NCI-H1417 treated with DMSO at 0.1 percent for 48 hours (cell line): ENCODE measurements around the gene NADSYN1.

Experiments used
- DNase-seq: peaks from one replicate; lab custom pipeline; 2025; lab: John Stamatoyannopoulos, UW

NADSYN1 gene

GRCh38 chr11:71451596-71452198 lies 1.3 kb upstream of the NADSYN1 start:
- DNase-seq = no peak

DNA sequence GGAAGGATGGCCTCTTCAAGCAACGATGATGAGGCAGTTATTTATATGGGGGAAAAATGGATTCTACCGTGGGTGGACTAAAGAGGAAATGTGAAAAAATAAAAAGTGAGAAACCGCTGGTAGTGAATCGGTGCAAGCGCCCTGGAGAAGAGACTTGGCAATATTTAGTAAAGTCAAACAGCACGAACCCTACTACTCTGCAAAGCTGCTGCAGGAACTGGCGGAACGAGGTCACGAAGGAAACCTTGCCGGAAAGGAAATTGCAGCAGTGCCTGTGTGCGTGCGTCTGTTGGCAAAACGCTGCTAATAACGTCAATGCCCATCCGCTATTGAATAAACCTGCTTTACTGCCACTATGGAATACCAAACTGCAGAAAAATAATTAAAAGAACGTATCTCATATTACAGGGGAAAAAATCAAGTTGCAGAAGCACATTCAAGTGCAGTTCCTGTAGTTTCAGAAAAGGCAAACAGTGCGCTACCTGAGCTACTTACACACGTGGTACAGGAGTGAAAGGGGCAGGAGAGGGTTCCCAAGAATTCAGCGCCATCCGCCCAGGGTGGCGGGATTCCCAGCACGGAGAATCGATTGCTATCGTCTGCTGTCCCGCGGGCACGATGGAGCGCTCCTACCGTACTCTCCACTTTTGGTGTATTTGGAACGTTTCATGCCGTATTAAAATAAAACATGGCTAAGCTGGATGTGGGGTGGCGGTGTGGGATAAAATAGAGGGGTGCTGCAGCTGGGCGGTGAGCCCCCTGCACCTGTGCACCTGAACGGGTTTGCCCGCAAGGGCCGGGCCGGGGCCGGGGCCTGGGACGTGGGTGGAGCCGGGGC lies 585 bp upstream of the NADSYN1 start:
- no peak for DNase-seq

GRCh38 chr11:71453918-71454304 lies 908 bp downstream of the NADSYN1 start:
- DNase-seq = no peak

DNA sequence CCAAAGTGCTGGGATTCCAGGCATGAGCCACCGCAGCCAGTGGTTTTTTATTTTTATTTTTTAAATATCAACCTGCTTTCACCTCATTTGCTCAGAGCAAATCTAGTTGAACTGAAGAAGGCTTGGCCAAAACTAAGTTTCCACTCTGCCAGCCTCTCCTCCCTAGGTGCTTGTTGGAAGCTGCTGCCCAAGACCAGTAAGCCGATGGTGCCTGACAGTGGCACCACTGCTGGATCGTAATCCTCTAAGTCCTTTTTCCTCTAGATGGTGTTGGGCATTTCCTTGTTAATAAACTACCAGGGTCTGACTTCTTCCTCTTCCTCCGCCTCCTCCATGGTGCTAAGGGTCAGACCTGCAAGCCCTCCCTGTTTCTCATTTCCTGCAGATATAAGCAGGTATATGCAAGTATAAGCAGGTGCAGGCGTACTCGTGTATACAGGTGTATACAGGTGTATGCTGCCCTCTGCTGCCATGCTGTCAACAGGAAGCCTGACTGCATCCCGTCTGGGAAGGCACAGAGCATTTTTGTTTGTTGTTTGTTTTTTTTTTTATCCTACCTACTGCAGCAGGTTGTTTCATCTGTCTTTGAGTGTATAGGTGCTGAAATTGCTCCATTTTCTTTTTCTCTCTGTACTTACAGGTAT lies 1.6 kb downstream of the NADSYN1 start:
- DNase-seq = no peak

GRCh38 chr11:71456294-71456693 lies 3.3 kb downstream of the NADSYN1 start:
- no peak for DNase-seq

DNA sequence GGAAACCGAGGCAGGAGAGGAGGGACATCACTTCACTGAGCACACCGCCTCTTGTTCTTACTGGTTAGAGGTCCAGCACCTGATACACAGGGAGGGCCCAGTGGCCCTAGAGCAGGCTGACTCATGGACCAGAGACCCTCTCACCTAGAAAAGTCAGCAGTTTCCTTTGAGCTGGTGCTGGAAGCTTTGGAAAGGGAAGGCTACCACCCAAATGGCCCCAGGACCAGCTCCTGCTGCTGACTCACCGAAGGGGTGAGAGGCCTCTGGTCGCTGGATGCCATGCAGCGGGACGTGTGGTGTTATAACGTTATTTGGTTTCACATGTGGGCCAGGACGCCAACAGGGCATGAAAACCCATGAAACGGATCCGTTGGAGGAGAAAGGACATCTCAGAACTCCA lies 3.8 kb downstream of the NADSYN1 start:
- no peak for DNase-seq

GRCh38 chr11:71458146-71459070 lies 5.4 kb downstream of the NADSYN1 start:
- DNase-seq = no peak

- no peak for DNase-seq
Measured at GRCh38 chr11:71459076-71459766, 6.2 kb downstream of the NADSYN1 start.

DNA sequence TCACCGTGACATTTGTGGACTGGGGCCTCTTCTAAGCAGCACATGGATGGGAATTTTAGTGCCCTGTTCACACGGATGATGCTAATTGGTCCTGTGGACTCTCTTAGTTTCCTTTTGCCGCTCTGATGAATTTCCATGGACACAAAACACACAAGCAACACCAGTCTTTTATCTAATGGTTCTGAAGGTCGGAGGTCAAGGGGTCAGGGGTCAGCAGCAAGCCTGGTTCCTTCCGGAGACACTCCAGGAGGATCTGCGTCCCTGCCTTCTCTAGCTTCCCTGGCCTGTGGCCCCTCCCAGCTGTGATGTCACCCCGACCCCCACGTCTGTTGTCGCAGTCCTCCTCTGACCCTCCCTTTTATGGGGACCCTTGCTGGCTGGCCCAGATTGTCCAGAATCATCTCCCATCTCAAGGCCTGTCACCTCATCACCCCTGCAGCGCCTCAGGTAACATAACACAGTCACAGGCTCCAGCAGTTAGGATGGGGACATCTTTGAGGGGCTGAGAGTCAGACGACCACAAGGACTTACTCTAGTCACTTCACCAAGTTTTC lies 6.8 kb downstream of the NADSYN1 start:
- DNase-seq = no peak

DNA sequence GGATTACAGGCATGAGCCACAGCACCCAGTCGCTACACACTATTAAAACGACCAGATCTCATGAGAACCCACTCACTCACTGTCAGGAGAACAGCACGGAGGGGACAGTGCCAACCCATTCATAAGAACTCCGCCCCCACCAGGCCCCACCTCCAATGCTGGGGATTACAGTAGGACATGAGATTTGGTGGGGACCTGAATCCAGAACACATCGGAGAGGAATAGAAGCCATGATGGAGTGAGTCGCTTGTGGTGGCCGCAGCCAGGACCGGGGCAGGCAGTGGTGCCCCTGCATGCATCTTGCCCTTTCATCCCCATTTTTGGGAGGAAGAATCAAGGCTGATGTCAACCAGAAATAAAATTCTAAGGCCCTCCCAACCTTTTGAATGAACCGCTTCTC lies 8.7 kb downstream of the NADSYN1 start:
- DNase-seq = no peak

DNA sequence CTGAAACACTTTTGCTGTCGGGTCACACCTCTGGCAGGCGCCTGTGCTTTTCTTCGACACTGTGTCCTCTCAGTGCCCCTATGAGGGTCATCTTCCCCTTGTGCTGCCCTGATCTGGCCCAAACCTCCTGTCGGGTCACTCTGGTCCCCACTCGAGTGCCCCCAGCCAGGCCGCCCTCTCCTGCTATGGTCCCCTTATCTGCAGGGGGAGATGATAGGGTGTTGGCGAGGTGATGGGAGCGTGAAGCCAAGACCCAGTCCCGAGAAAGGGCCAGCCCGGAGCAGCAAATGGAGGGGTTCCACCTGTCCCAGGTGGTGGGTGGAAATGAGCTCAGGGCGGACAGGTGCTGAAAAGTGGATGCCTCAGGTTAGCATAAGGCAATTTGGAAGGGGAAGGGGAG lies 9.7 kb downstream of the NADSYN1 start:
- DNase-seq = no peak

DNA sequence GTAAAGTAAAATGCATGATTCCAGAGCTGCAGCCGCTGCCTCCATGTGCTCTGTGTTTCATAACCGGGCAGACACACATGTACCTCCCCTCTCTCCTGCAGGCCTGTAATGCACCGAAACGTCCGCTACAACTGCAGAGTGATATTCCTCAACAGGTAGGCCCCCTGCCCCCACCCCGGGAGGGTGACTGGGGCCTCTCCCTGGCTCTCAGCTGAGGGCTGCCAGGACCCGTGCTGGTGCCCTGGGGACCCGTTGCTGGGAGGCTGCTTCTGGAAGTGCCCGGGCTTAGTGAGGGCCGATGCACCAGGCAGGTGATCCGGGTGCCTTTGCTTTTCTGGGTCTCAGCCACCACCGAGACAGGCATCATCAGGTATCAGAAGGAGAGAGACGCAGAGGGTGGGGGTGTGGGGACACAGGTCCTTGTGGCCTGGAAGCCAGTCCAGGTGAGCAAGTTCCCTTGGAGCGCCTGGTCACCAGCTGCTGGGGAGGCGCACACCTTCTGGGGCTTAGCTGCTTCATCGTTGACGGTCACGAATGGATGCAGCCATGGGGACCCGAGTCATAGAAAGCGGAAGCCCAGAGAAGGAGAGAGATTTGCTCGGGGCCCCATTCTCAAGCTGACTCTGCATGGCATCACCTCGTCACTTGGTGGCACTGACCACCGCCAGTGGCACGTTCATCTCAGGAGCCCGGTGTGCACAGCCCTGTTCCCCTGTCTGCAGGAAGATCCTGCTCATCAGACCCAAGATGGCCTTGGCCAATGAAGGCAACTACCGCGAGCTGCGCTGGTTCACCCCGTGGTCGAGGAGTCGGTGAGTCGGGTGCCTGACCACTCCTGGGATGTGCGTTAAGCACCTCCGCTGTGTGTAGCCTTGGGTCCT lies 10.6 kb downstream of the NADSYN1 start:
- no peak for DNase-seq

- DNase-seq = no peak
Measured at GRCh38 chr11:71465054-71465453, 12.1 kb downstream of the NADSYN1 start.

DNA sequence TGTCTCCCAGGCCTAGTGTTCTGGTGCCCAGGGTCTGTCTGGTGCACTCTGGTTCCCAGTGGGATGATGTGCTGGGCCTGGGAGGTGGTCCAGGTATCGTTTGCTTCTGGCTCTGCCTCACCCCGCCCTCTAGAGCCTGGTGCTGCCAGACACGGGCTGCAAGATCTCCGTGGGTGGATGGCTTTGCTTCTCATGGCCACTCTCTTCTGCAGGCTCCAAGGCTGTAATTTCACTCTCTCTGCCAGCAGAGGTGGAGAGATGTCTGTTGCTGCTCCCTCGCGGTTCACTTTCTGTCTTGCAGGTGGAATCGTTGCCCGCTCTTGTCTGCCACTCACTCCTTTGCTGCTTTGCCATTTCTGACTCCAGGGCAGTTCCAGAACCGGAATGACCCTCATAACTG lies 13.4 kb downstream of the NADSYN1 start:
- DNase-seq = no peak

DNA sequence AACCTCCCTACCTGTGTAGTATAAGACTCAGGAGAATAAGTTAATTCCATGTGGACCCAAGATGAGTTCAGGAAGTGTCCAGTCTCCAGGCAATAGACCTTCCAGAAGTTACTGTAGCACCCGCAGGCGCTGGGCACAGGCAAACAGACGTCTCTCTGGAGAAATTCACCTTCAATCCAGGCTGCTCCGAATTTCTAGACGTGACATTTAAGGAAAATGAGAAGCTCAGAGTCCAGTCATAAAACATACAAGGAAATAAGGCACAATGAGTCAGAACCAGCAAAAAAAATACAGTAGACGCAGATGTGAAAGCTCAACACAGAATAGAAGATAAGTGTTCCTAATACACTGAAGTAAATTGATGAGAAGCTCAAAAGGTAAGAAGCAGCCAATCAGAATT lies 14.2 kb downstream of the NADSYN1 start:
- DNase-seq = no peak

DNA sequence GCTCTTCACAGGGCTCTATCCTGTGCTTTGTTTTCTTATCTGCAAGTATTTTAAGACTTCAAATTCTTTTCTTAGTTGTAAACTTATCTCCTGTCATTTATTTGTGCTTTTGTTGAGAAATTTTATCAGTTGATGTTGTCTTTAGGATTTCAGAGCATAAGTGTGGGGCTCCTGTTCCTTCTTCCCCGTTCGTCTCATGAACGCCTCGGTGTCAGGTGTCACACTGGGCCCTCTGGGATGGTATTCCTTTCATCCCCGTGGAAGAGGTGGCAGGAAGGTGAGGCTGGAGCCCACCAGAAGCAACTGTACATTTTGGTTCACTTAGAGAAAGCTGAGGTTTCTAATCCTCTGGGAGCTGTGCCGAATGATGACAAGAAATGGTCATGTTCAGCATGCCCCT lies 17.9 kb downstream of the NADSYN1 start:
- no peak for DNase-seq

- no peak for DNase-seq
Measured at GRCh38 chr11:71472357-71472885, 19.4 kb downstream of the NADSYN1 start.

GRCh38 chr11:71472941-71473792 lies 20.2 kb downstream of the NADSYN1 start:
- DNase-seq = no peak

DNA sequence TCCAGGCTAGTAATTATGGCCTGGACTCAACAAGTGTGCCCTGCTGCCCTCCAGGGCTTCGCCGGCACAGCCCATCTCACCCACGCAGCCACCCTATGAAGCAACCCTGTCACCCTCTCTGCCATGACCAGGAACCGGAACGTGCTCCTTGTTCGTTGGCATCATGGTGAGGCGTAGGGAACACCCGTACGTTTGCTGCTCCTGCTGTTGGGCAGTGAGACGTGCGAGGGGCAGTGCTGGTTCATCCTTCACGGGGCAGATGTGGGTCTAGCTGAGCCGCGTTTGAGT lies 20.7 kb downstream of the NADSYN1 start:
- no peak for DNase-seq
